22Rv1 (cell line): Measurements from ENCODE around the gene RBM33.

Experiments used
- ZFX ChIP-seq: fragments of 450-650 bp; IDR thresholded peaks from 2 replicates; pipeline ENCODE4 v1.6.1; 2017; ENCODE audit warnings: antibody characterized with exemption, borderline replicate concordance
- TF ChIP-seq, protein P1 (sequence below): fragments of 450-650 bp; IDR thresholded peaks from 2 replicates; pipeline ENCODE4 v1.5.1; 2017; ENCODE audit warnings: mild to moderate bottlenecking

DNA sequence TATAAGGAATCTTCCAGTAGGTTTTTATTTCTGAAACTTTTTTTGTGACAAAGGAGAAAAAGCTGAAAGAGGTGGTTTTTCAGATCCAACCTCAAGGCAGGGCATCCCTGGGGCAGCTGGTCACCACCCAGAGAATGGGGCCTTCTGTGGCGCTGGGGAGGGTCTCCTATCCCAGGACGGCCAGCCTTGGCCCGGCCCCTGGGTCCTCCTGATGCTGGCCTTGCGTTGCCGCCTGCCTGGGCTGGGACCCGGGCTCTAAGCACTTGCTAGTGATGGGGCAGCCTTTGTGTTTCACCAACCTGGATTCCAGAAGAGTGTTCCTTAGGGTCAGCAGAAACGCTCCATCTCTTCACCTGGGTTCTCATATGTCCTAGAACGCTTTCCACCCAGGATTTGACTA is 151.5 kb downstream of the RBM33 start:
- TF ChIP-seq, protein P1, sequence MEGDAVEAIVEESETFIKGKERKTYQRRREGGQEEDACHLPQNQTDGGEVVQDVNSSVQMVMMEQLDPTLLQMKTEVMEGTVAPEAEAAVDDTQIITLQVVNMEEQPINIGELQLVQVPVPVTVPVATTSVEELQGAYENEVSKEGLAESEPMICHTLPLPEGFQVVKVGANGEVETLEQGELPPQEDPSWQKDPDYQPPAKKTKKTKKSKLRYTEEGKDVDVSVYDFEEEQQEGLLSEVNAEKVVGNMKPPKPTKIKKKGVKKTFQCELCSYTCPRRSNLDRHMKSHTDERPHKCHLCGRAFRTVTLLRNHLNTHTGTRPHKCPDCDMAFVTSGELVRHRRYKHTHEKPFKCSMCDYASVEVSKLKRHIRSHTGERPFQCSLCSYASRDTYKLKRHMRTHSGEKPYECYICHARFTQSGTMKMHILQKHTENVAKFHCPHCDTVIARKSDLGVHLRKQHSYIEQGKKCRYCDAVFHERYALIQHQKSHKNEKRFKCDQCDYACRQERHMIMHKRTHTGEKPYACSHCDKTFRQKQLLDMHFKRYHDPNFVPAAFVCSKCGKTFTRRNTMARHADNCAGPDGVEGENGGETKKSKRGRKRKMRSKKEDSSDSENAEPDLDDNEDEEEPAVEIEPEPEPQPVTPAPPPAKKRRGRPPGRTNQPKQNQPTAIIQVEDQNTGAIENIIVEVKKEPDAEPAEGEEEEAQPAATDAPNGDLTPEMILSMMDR: no peak
- no peak for TF ChIP-seq ZFX
